ENCODE measurements around the gene C16orf54.
A peak's percentile ranks its signal among the peaks of the same experiment; 100 is the strongest.
"Not testable (repeated sequence)": the region's sequence is repeated elsewhere in the genome, so short reads cannot be mapped to it uniquely, and the experiment has no call there.

C16orf54 gene

GRCh38 chr16:29738514-29738913 is 7.3 kb downstream of the C16orf54 start:
- DNase-seq = no peak

- DNase-seq = no peak
These were observed 8.1 kb downstream of the C16orf54 start for GRCh38 chr16:29737713-29738112.

- no peak for DNase-seq
These were observed 9.0 kb downstream of the C16orf54 start for GRCh38 chr16:29736764-29737163.

GRCh38 chr16:29736112-29736511 is 9.7 kb downstream of the C16orf54 start:
- no peak for DNase-seq

GRCh38 chr16:29734786-29735185 is 11.0 kb downstream of the C16orf54 start:
- no peak for DNase-seq

GRCh38 chr16:29731768-29732601 is 13.8 kb downstream of the C16orf54 start:
- not testable (repeated sequence) for DNase-seq

- DNase-seq = no peak
These were observed 15.1 kb downstream of the C16orf54 start for GRCh38 chr16:29730649-29731048.

GRCh38 chr16:29729116-29729521 is 16.7 kb downstream of the C16orf54 start:
- DNase-seq = peak; percentile 84

GRCh38 chr16:29727452-29727851 is 18.3 kb downstream of the C16orf54 start:
- DNase-seq = no peak

GRCh38 chr16:29726845-29727377 is 18.9 kb downstream of the C16orf54 start:
- no peak for DNase-seq

- peak; percentile 82 for DNase-seq
These were observed 24.5 kb downstream of the C16orf54 start for GRCh38 chr16:29721167-29721879.

- no peak for DNase-seq
These were observed 25.1 kb downstream of the C16orf54 start for GRCh38 chr16:29720703-29721102.

- DNase-seq = peak; percentile 31
These were observed 26.7 kb downstream of the C16orf54 start for GRCh38 chr16:29719063-29719462.

GRCh38 chr16:29717113-29717512 is 28.7 kb downstream of the C16orf54 start:
- no peak for DNase-seq

- DNase-seq = no peak
These were observed 30.8 kb downstream of the C16orf54 start for GRCh38 chr16:29714972-29715371.

- DNase-seq = no peak
These were observed 31.4 kb downstream of the C16orf54 start for GRCh38 chr16:29714396-29714795.

GRCh38 chr16:29712809-29713208 is 33.0 kb downstream of the C16orf54 start:
- no peak for DNase-seq

GRCh38 chr16:29710227-29711219 is 35.3 kb downstream of the C16orf54 start:
- DNase-seq = peak; percentile 78

GRCh38 chr16:29709657-29710056 is 36.1 kb downstream of the C16orf54 start:
- DNase-seq = not testable (repeated sequence)

GRCh38 chr16:29708917-29709600 is 36.7 kb downstream of the C16orf54 start:
- DNase-seq = no peak

GRCh38 chr16:29707160-29707559 is 38.6 kb downstream of the C16orf54 start:
- DNase-seq = not testable (repeated sequence)

GRCh38 chr16:29705030-29705429 is 40.8 kb downstream of the C16orf54 start:
- no peak for DNase-seq

Data from NCI-H510A treated with DMSO at 0.1 percent for 48 hours (cell line).